GM03348 (cell line): ENCODE measurements around the gene DNAJC30.
A peak's percentile ranks its signal among the peaks of the same experiment; 100 is the strongest.
"Not testable (repeated sequence)": the region's sequence is repeated elsewhere in the genome, so short reads cannot be mapped to it uniquely, and the experiment has no call there.

Experiments used
- DNase-seq: peaks from one replicate; pipeline ENCODE4 v3.0.0; 2012; ENCODE audit warnings: low spot score

DNAJC30 gene

GRCh38 chr7:73683056-73683787 lies at the start of gene DNAJC30, which contains the start of gene BUD23:
DNAJC30 (minus strand) TSS chr7:73683453; CDS start chr7:73683423, 30 bp downstream.
BUD23 (plus strand) TSS chr7:73683597; CDS start chr7:73683626, 29 bp downstream.
- peak; percentile 99 for DNase-seq

GRCh38 chr7:73732397-73732796 lies 49.1 kb upstream of the DNAJC30 start:
- no peak for DNase-seq

- DNase-seq, result no peak
These were observed 47.2 kb upstream of the DNAJC30 start for GRCh38 chr7:73730485-73730884.

- no peak for DNase-seq
These were observed 45.3 kb upstream of the DNAJC30 start for GRCh38 chr7:73728551-73728950.

GRCh38 chr7:73727952-73728351 lies 44.7 kb upstream of the DNAJC30 start:
- no peak for DNase-seq

GRCh38 chr7:73726083-73726466 lies 42.8 kb upstream of the DNAJC30 start:
- no peak for DNase-seq

GRCh38 chr7:73723813-73724212 lies 40.6 kb upstream of the DNAJC30 start:
- no peak for DNase-seq

- no peak for DNase-seq
These were observed 39.5 kb upstream of the DNAJC30 start for GRCh38 chr7:73722785-73723184.

GRCh38 chr7:73722182-73722581 lies 38.9 kb upstream of the DNAJC30 start:
- DNase-seq, result not testable (repeated sequence)

GRCh38 chr7:73721377-73721817 lies 38.1 kb upstream of the DNAJC30 start:
- no peak for DNase-seq

GRCh38 chr7:73720443-73720842 lies 37.2 kb upstream of the DNAJC30 start:
- DNase-seq, result not testable (repeated sequence)

- DNase-seq, result no peak
These were observed 36.5 kb upstream of the DNAJC30 start for GRCh38 chr7:73719806-73720169.

- peak; percentile 99 for DNase-seq
These were observed 35.9 kb upstream of the DNAJC30 start, which contains the start of gene STX1A for GRCh38 chr7:73718905-73719805. STX1A (minus strand) TSS chr7:73719669; CDS start chr7:73719631, 38 bp downstream.

GRCh38 chr7:73718438-73718881 lies 35.2 kb upstream of the DNAJC30 start:
- DNase-seq, result no peak

GRCh38 chr7:73717991-73718405 lies 34.7 kb upstream of the DNAJC30 start:
- DNase-seq, result peak; percentile 71

GRCh38 chr7:73717025-73717807 lies 34.0 kb upstream of the DNAJC30 start:
- DNase-seq, result peak; percentile 47

GRCh38 chr7:73716318-73716890 lies 33.2 kb upstream of the DNAJC30 start:
- no peak for DNase-seq

- DNase-seq, result peak; percentile 86
These were observed 32.5 kb upstream of the DNAJC30 start for GRCh38 chr7:73715648-73716317.

- not testable (repeated sequence) for DNase-seq
These were observed 30.1 kb upstream of the DNAJC30 start for GRCh38 chr7:73713319-73713718.

- no peak for DNase-seq
These were observed 29.5 kb upstream of the DNAJC30 start for GRCh38 chr7:73712773-73713172.

GRCh38 chr7:73708961-73709549 lies 25.8 kb upstream of the DNAJC30 start:
- DNase-seq, result no peak
